ENCODE measurements around the gene SHROOM3.
"Not testable (repeated sequence)": the region's sequence is repeated elsewhere in the genome, so short reads cannot be mapped to it uniquely, and the experiment has no call there.

Gene SHROOM3

GRCh38 chr4:76434901-76435527 lies at the start of gene SHROOM3:
SHROOM3 (plus strand) TSS chr4:76435229; CDS start chr4:76436053, 824 bp downstream.
- DNase-seq (ENCODE audit: low spot score), result no peak
- FAIRE-seq, result no peak

DNA sequence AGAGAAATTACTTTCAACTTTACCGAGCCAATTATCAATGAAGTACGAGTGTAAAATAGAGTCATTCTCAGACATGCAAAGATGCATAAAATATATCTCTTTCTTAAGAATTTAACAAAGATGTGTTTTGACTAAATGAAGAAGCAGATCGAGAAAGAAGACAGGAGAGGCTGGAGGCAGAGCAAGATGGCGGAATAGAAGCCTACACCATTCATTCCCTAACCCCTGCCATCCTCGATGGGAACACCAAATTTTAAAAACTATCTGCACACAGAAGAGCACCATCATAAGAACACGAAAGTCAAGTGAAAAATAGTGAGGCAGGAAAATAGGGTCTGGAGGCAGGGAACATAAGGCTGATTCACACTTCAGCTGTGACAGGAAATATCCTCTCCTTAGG lies 49.1 kb upstream of the SHROOM3 start:
- no peak for FAIRE-seq

DNA sequence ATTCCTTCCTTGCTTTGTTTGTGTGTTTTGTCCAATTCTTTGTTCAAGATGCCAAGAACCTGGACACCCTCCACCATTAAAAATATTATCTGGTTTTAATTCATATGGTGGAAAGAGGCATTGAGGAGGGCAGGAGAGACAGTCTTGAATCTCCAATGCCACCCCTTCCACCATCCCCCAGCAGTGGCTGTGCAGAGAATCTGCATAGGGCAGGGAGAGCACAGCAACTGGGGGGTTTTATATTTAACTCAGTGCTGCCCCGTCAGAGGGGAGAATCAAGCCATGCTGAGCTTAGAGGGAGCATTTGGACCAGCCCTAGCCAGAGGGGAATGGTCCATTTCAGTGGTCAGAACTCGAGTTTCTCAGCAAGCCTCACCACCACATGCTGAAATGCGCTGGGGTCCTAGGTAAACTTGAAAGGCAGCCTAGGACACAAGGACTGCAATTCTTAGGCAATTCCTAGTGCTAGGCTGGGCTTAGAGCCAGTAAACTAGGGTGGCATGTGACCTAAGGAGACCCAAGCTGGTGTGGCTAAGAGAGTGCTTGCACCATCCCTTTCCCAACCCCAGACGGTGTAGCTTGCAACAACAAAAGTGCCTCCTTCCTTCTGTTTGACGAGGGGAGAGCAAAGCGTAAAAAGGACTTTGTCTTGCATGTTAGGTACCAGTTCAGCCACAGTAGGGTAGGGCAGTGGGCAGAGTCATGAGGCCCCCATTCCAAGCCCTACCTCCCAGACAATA lies 48.3 kb upstream of the SHROOM3 start:
- no peak for FAIRE-seq
- no peak for DNase-seq (ENCODE audit: low spot score)

More for the DNA sequence above, 49.1 kb upstream of the SHROOM3 start:
- DNase-seq (ENCODE audit: low spot score), result no peak

GRCh38 chr4:76388160-76388908 lies 46.7 kb upstream of the SHROOM3 start:
- DNase-seq (ENCODE audit: low spot score), result no peak
- no peak for FAIRE-seq

- DNase-seq (ENCODE audit: low spot score) (no peak), FAIRE-seq (no peak)
Measured at GRCh38 chr4:76401654-76402053, 33.4 kb upstream of the SHROOM3 start.

DNA sequence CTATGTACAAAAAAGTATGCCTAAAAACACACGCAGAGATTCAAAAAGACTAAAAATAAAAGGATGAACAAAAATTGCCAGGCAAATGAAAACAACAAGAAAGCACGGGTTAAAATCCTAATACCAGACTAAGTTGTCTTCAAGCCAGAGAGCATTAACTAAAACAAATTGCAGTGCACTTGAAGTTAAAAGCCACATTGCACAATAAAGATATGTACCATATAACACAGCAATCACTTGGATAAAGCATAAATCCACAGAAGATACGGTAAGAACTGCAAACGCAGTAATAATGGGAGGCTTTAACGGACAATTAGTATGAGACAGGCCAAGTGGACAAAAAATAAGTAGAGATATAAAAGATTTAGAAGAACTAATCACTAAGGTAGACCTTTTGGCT lies 28.9 kb upstream of the SHROOM3 start:
- FAIRE-seq (no peak), DNase-seq (ENCODE audit: low spot score) (no peak)

- FAIRE-seq (no peak), DNase-seq (ENCODE audit: low spot score) (no peak)
Measured at GRCh38 chr4:76407440-76408119, 27.4 kb upstream of the SHROOM3 start.

- FAIRE-seq (no peak), DNase-seq (ENCODE audit: low spot score) (no peak)
Measured at GRCh38 chr4:76410636-76411035, 24.4 kb upstream of the SHROOM3 start.

- DNase-seq (ENCODE audit: low spot score) (no peak), FAIRE-seq (no peak)
Measured at GRCh38 chr4:76420188-76420761, 14.8 kb upstream of the SHROOM3 start.

- FAIRE-seq (no peak), DNase-seq (ENCODE audit: low spot score) (no peak)
Measured at GRCh38 chr4:76420762-76421581, 14.1 kb upstream of the SHROOM3 start, which contains the start of gene CCDC158. CCDC158 (minus strand) TSS chr4:76421141; CDS start chr4:76403207, 17,934 bp downstream.

GRCh38 chr4:76423159-76423558 lies 11.9 kb upstream of the SHROOM3 start:
- DNase-seq (ENCODE audit: low spot score); FAIRE-seq: not testable (repeated sequence)

DNA sequence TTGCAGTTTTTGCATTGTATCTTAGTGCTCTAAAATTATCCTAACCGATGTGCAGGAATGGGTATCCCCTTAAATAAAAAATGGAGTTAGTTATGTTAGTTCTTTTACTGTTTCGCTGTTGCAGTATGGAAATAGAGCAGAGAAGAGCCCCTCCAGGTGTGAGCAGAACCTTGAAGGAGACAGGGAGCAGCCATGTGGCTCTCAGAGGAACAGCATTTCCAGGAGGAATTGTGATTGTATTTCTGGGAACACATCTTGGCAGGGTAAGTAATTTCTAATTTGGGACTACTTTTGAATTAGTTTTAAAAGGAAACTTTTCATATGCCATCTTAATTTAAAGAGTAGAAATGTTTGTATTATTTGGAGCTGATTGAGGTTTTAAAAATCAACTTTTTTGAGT lies 8.8 kb upstream of the SHROOM3 start:
- FAIRE-seq, result no peak
- no peak for DNase-seq (ENCODE audit: low spot score)

DNA sequence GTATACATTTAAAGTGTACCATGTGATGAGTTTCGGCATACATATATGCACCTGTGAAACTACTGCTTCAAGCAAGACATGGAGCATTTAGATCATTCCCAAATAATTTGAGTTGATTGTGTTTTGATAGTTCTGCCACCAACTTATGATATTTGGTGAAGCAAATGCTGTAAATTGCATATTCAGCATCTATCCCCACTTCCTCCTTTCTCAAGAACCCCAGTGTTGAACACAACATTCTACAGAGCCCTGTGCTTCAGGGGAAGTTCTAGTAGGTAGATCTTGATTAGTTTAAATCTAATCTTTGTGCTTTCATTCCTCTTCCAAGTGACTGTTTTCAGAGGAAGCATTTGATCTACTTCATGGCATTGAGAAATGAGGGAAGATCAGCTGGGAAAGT lies 5.4 kb upstream of the SHROOM3 start:
- DNase-seq (ENCODE audit: low spot score), result no peak
- FAIRE-seq, result no peak

DNA sequence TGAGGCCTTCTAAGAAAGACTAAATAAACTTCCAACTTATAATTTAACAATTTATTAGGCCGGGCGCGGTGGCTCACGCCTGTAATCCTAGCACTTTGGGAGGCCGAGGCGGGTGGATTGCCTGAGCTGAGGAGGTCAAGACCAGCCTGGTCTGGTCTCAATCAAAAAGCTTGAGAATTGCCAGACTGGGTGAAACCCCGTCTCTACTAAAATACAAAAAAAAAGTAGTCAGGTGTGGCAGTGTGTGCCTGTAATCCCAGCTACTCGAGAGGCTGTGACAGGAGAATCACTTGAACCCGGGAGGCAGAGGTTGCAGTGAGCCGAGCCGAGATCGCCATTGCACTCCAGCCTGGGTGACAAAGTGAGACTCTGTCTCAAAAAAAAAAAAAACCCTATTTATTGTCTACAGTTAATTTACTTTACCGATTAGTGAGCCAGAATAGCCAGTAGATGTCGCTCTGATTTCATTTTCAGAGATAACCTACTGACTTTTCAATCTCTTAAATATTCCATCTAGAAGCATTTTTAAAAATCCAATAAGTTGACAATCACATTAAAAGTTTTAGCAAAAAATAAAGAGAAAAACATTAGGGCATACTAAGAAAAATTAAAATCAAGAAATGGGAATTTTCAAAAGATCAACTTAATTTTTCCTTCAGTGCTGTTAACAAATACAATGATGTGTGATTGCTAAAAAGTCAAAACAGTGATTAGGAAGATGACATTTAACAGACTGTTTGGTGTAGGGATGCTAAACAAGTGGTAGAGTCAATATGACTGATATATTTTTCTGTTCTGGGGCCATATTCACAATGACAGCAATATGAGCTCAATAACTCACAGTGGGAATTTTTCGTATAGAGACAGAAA lies 4.3 kb upstream of the SHROOM3 start:
- DNase-seq (ENCODE audit: low spot score), result peak; percentile 46
- FAIRE-seq, result peak; percentile 87

DNA sequence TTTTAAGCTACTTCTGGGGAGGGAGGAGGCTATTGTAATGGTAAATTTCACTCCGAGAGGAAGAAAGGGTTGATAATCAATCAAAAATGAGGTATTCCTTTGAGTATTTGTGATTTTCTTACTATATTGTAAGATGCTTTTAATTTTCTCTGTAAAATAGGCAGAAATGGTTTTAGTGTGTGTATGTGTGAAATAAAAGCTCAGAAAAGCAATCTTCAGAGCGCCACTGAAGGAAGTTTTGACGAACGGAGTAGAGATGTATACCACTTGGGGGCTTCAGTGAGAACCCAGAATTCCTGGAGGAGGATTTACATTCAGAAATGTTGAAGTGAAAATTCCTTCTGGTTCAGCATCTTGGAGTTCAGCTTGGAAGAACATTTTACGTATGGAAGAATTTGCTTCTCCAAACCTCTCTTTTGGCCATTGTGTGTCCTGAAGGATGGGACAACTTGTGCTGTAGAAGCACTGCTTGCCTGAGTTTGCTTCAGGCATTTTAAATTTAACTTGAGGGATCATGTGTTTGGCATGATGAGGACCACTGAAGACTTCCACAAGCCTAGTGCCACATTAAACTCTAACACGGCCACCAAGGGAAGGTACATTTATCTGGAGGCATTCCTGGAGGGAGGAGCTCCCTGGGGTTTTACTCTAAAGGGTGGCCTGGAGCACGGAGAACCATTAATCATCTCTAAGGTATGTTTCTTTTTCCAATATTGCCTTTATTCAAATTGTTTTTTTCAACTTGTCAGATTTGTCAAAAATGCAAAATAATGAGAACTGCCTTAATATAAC lies 695 bp downstream of the SHROOM3 start:
- FAIRE-seq (no peak), DNase-seq (ENCODE audit: low spot score) (no peak)

DNA sequence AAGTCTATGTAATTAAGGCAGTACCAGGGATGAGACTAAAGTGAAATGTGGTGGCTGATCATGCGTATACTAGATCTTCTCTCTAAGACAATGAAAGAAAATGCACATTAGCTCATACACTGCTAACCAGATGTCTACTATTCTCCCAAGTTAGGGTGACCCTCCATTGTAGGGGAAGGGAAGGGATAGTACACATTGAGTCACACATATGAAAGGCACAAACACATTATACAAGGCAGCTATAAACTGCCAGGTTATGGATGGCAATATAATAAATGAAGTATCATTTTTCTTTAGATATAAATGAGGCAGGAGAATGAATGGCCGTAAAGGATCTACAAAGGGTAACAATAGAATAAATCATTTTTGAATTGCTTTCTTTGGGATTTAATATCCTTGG lies 4.5 kb downstream of the SHROOM3 start:
- DNase-seq (ENCODE audit: low spot score) (no peak), FAIRE-seq (no peak)

GRCh38 chr4:76441881-76442280 lies 6.9 kb downstream of the SHROOM3 start:
- DNase-seq (ENCODE audit: low spot score), result no peak
- no peak for FAIRE-seq

DNA sequence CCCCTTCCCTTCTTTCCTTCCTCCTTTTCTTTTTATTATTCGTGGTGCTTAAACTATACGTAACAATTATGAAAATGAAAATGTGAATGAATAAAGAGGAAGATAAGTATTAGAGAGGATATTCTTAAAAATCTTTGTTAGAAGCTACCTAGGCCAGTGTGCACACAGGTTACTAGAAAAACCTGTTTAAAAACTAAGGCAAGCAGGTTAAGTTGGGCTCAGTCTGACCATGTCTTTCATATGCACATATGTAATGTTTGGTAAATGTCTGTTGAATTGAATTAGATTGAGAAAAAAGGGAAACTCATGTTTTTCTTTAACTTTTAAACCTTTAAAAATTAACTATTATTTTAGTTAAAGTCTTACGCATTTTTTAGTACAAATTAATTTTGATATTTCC lies 7.8 kb downstream of the SHROOM3 start:
- no peak for FAIRE-seq
- DNase-seq (ENCODE audit: low spot score), result no peak

DNA sequence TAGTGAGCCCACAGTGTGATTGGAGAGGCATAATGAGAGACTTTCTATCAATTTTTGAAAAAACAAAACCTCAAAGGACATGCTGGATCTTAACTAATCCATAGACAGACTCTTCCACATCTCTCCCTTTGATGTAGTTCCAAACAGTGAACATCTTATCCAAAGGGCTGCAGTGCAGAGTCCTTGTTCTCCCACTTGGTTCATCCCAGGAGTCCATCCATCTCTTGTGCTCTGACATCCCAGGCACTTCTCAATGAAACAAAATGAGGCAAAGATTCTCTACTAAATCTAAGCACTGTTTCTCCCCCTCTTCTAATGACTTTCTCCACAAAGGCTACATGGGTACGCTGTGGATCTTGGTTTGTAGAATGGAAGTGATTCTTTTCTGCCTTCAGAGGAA lies 8.3 kb downstream of the SHROOM3 start:
- FAIRE-seq (no peak), DNase-seq (ENCODE audit: low spot score) (no peak)
